HepG2 (cell line): ENCODE data around the gene NDUFS6. TPM values are rescaled to one million over a fixed set of nuclear protein-coding genes. Genes with fewer than 3 reads are reported as not detected.

Source experiments
- ATAC-seq: fragments of 200-7000 bp; cut with Tn5 transposase; 3 replicates; pipeline ENCODE4 v1.9.1; 2020; ENCODE audit warnings: mild to moderate bottlenecking, moderate library complexity
- BruUV-seq: library from RNA; stranded (reverse); fragments of 400-500 nt; replicated peaks from 2 replicates; lab custom pipeline; 2021; lab: Mats Ljungman, UMichigan
- CTCF ChIA-PET: fragments of 300-600 bp; formaldehyde crosslinking; extraction: SDS; loops from one replicate; lab custom pipeline; 2021; ENCODE audit warnings: low total read pairs, inconsistent platforms, low intra/inter-chr PET ratio; lab: Yijun Ruan, JAX
- POLR2A ChIA-PET: fragments of 350-600 bp; sonication (Branson Sonifier 250); formaldehyde crosslinking; loops from one replicate; lab custom pipeline; 2020; ENCODE audit warnings: antibody characterized with exemption, inconsistent platforms; lab: Yijun Ruan, JAX
- DNase-seq: peaks from one replicate; pipeline ENCODE4 v3.0.0-alpha.2; 2015; ENCODE audit warnings: low spot score
- FAIRE-seq: peaks from 3 replicates; lab custom pipeline; 2011; peaks lifted over from hg19 to GRCh38; lab: Jason Lieb, UNC
- H2AFZ ChIP-seq: one replicate; pipeline ENCODE4 v1.6.1; 2011; ENCODE audit warnings: low read length, inconsistent platforms
- H3K27ac ChIP-seq: fragments of 300-600 bp; 3 replicates; pipeline ENCODE4 v1.8.0; 2011; ENCODE audit warnings: mixed run types, mild to moderate bottlenecking, mixed read lengths, low read length, inconsistent platforms; ENCODE audit not compliant: insufficient read depth; ENCODE audit errors: extremely low read length
- H3K27me3 ChIP-seq, 2 experiments: fragments of 200-600 bp in 1 of 2; 2 replicates in 1 of 2; 3 replicates in 1 of 2; pipeline versions ENCODE4 v1.6.0 to v1.8.0; 2011; ENCODE audit warnings: low read length in 2 of 2, mild to moderate bottlenecking in 2 of 2, moderate library complexity in 2 of 2, inconsistent platforms in 1 of 2; ENCODE audit not compliant: insufficient read depth in 2 of 2, control insufficient read depth in 1 of 2
- H3K36me3 ChIP-seq, 2 experiments: fragments of 200-600 bp in 1 of 2; replicated peaks in 1 of 2; 2 replicates in 1 of 2; 3 replicates in 1 of 2; pipeline versions ENCODE4 v1.5.1 to v1.8.0; 2011; ENCODE audit warnings: low read length in 2 of 2, inconsistent platforms in 1 of 2; ENCODE audit not compliant: insufficient read depth in 2 of 2, control insufficient read depth in 1 of 2
- H3K4me1 ChIP-seq: 2 replicates; pipeline ENCODE4 v1.5.1; 2012; ENCODE audit warnings: low read length, inconsistent platforms; ENCODE audit not compliant: insufficient read depth
- H3K4me2 ChIP-seq: 2 replicates; pipeline ENCODE4 v1.6.0; 2011; ENCODE audit warnings: low read depth, low read length, inconsistent platforms
- H3K4me3 ChIP-seq, 3 experiments: fragments of 200-600 bp in 1 of 3; sonication (generic), shearing (Covaris generic) in 1 of 3; replicated peaks in 1 of 3; 2 replicates each; pipeline ENCODE4 v1.5.1; 2011 to 2016; ENCODE audit warnings: low read length in 3 of 3, inconsistent platforms in 2 of 3, low read depth in 2 of 3, mild to moderate bottlenecking in 2 of 3, control low read depth in 1 of 3, mixed read lengths in 1 of 3; ENCODE audit not compliant: insufficient read depth in 1 of 3
- H3K79me2 ChIP-seq: one replicate; pipeline ENCODE4 v1.6.1; 2011; ENCODE audit warnings: low read length, inconsistent platforms; ENCODE audit not compliant: insufficient read depth
- H3K9ac ChIP-seq: 2 replicates; pipeline ENCODE4 v1.6.0; 2011; ENCODE audit warnings: mild to moderate bottlenecking, low read depth, low read length, inconsistent platforms; ENCODE audit not compliant: insufficient read depth
- H3K9me3 ChIP-seq: 2 replicates; pipeline ENCODE4 v1.5.1; 2012; ENCODE audit warnings: mild to moderate bottlenecking, low read length
- H4K20me1 ChIP-seq: 2 replicates; pipeline ENCODE4 v1.6.0; 2011; ENCODE audit warnings: inconsistent platforms, mild to moderate bottlenecking, low read length, moderate library complexity; ENCODE audit not compliant: insufficient read depth
- ADNP ChIP-seq: sonication (generic); formaldehyde crosslinking; IDR thresholded peaks from 2 replicates; pipeline ENCODE4 v1.4.0; 2020; ENCODE audit warnings: missing genetic modification reagents
- KDM5A ChIP-seq: fragments of 200-600 bp; sonication (generic); IDR thresholded peaks from 2 replicates; pipeline ENCODE4 v1.7.0; 2018; ENCODE audit warnings: antibody characterized with exemption, mild to moderate bottlenecking, low read length, borderline replicate concordance
- MIXL1 ChIP-seq: IDR thresholded peaks from 2 replicates; pipeline ENCODE4 v1.6.1; 2016
- NFE2L1 ChIP-seq: sonication (generic); formaldehyde crosslinking; IDR thresholded peaks from 2 replicates; pipeline ENCODE4 v1.4.0; 2020; ENCODE audit warnings: missing genetic modification reagents, mild to moderate bottlenecking, borderline replicate concordance
- WGBS: methylation state at CpG from one replicate; pipeline ENCODE4 v1.1.6; 2017; ENCODE audit warnings: low lambda C conversion rate; 5-methylcytosine and 5-hydroxymethylcytosine counted together
- in situ Hi-C: cut with HindIII; loops from 2 replicates; pipeline ENCODE4 v1.10.0; 2017; ENCODE audit warnings: low pct_unique_long_range_greater_than_20kb; ENCODE audit not compliant: extremely low pct_ligation_motif_present
- intact Hi-C: fragments of 100-400 bp; cut with micrococcal nuclease; formaldehyde crosslinking; loops from one replicate; pipeline ENCODE4 v1.10.0; 2022; ENCODE audit not compliant: unreplicated experiment
- polyA plus RNA-seq, 8 experiments: library from polyadenylated mRNA; depleted of rRNA in 3 of 8; stranded (reverse) in 7 of 8; unstranded in 1 of 8; fragments of >200 nt; fragmentation: Illumina TruSeq in 4 of 8; extraction: Trizol in 4 of 8; gene quantifications; 2 replicates each; pipeline versions ENCODE4 v1.2.1 to v1.2.3, GENCODE V29; 2011 to 2016; ENCODE audit warnings: low read depth in 4 of 8, missing spikeins in 1 of 8, mixed read lengths in 1 of 8; ENCODE audit not compliant: insufficient read depth in 1 of 8
- total RNA-seq, 5 experiments: library from RNA; depleted of rRNA; stranded (reverse); fragments of >200 nt; fragmentation: Illumina TruSeq; extraction: Trizol; gene quantifications; 2 replicates each; pipeline ENCODE4 v1.2.3, GENCODE V29; 2016; ENCODE audit warnings: low read depth in 1 of 5
- TF ChIP-seq, protein P1 (sequence below): sonication (generic); formaldehyde crosslinking; IDR thresholded peaks from 2 replicates; pipeline ENCODE4 v1.4.0; 2020; ENCODE audit warnings: low read depth, mild to moderate bottlenecking, missing genetic modification reagents
- TF ChIP-seq, protein P2 (sequence below): sonication (generic); formaldehyde crosslinking; conservative IDR thresholded peaks from 2 replicates; pipeline ENCODE4 v1.4.0; 2020; ENCODE audit warnings: missing genetic modification reagents
- TF ChIP-seq, protein P3 (sequence below): sonication (generic); formaldehyde crosslinking; IDR thresholded peaks from 2 replicates; pipeline ENCODE4 v1.9.0; 2021; ENCODE audit warnings: missing genetic modification reagents, borderline replicate concordance

NDUFS6 gene
- total and polyA plus RNA-seq, 2 of the 13 experiments (the other 11 are each of a cell fraction or from before 2014, with no cell fraction given), result 23.7 to 50.4 TPM

DNA sequence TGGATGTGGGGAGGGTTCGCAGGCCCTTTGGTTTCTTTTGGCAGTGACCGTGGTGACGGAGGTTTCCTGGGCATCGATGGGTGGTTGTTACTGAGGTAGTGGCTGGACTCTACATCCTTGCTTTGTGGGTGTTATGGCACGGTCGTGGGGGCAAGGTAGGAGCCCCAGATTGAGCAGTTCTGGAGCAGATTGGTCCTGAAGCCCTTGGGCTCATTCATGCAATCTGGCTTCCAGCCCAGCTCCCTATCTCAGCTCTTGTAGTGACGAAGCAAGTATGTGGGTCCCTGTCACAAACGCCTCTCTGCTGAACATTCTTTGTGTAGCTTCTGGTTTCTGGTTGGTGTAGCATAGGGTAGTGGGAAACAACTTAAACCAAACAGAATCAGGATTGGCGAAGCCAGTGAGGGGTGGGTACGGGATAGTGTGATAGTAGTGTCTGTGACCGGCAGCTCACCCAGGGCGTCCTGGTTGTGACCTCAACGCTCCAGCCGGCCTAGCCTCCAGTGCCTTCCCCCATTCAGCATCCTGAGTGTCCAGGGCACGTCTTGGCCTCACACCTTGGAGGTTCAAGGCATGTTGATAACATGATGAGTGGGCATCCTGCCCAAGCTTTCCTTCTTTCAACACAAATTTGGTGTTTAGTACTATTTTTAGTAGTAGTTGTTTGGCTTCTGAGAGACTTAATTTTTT is 2.9 kb downstream of the NDUFS6 start (continued):
- TF ChIP-seq, protein P1, sequence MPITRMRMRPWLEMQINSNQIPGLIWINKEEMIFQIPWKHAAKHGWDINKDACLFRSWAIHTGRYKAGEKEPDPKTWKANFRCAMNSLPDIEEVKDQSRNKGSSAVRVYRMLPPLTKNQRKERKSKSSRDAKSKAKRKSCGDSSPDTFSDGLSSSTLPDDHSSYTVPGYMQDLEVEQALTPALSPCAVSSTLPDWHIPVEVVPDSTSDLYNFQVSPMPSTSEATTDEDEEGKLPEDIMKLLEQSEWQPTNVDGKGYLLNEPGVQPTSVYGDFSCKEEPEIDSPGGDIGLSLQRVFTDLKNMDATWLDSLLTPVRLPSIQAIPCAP, result no peak
- TF ChIP-seq NFE2L1 (CRISPR knock-in tag), result no peak

DNA sequence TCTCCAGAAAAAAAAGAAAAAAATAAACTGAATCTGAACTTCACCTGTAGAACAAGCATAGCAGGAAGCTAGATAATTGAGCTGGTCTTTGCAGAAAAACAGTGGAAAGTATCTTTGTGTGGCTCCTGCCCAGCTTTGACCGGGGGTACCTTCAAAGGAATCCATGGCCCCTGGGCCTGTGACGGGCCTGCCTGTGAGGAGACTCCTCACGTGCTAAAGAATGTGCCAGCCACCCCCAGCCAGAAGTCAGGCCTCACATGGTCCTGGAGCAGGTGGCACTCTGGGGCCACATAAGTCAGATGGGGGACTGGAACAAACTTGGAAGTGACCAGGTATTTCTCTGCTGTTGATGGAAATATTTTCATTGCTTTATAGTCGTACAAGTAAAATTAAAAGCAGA is 4.1 kb downstream of the NDUFS6 start:
- 100% methylated on average over 2 of the region's 4 CpGs for WGBS
- FAIRE-seq (no peak), ATAC-seq (no peak), DNase-seq (no peak)
- ChIA-PET POLR2A (no interaction called here), CTCF (no interaction called here)
- TF ChIP-seq ADNP (no peak), MIXL1 (no peak), KDM5A (no peak)
- TF ChIP-seq, protein P2, sequence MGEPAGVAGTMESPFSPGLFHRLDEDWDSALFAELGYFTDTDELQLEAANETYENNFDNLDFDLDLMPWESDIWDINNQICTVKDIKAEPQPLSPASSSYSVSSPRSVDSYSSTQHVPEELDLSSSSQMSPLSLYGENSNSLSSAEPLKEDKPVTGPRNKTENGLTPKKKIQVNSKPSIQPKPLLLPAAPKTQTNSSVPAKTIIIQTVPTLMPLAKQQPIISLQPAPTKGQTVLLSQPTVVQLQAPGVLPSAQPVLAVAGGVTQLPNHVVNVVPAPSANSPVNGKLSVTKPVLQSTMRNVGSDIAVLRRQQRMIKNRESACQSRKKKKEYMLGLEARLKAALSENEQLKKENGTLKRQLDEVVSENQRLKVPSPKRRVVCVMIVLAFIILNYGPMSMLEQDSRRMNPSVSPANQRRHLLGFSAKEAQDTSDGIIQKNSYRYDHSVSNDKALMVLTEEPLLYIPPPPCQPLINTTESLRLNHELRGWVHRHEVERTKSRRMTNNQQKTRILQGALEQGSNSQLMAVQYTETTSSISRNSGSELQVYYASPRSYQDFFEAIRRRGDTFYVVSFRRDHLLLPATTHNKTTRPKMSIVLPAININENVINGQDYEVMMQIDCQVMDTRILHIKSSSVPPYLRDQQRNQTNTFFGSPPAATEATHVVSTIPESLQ (CRISPR knock-in tag), result no peak
- TF ChIP-seq, protein P3, sequence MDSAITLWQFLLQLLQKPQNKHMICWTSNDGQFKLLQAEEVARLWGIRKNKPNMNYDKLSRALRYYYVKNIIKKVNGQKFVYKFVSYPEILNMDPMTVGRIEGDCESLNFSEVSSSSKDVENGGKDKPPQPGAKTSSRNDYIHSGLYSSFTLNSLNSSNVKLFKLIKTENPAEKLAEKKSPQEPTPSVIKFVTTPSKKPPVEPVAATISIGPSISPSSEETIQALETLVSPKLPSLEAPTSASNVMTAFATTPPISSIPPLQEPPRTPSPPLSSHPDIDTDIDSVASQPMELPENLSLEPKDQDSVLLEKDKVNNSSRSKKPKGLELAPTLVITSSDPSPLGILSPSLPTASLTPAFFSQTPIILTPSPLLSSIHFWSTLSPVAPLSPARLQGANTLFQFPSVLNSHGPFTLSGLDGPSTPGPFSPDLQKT (CRISPR knock-in tag), result no peak
- Histone ChIP-seq H3K4me1 (peaks cover 18% of the 10 kb centered on the region), H3K4me3 (no peak overlapping the region), H3K36me3 (peaks cover 24 to 73% of the 10 kb centered on the region in 2 experiments), H2AFZ (no peak overlapping the region), H3K9ac (no peak overlapping the region), H3K27me3 (no peaks in the 10 kb centered on the region; a peak in 1 of 5 replicates), H3K27ac (no peak overlapping the region), H3K79me2 (peaks cover 43% of the 10 kb centered on the region), H3K9me3 (no peaks in the 10 kb centered on the region), H3K4me2 (no peak overlapping the region), H4K20me1 (peaks cover 12% of the 10 kb centered on the region; the same call in 1 of the 2 replicates)
- in situ Hi-C loops (no loop called here), intact Hi-C loops (no loop called here)
- BruUV-seq, result no TSS peak
